22Rv1 (cell line): Measurements from ENCODE around the gene KRT6C.

Experiments
- CTCF ChIP-seq: fragments of 450-650 bp; IDR thresholded peaks from 2 replicates; pipeline ENCODE4 v1.5.1; 2017; ENCODE audit warnings: mild to moderate bottlenecking
- ZFX ChIP-seq: fragments of 450-650 bp; IDR thresholded peaks from 2 replicates; pipeline ENCODE4 v1.6.1; 2017; ENCODE audit warnings: antibody characterized with exemption, borderline replicate concordance

- no peak for TF ChIP-seq CTCF
- TF ChIP-seq ZFX = no peak
Observed at GRCh38 chr12:52434081-52434733, 39.4 kb downstream of the KRT6C start, which contains the start of gene KRT75.
